Cardiac fibroblast (primary cell): ENCODE measurements around the gene FGF22.

Experiments used
- DNase-seq, 2 donors: peaks; one replicate each; pipeline versions ENCODE4 v3.0.0 to v3.0.0-alpha.2; 2010; ENCODE audit warnings: low read depth in 2 of 2
- H3K4me3 ChIP-seq, 2 donors: replicated peaks in 1 of 2; 1 replicate in 1 of 2; 2 replicates in 1 of 2; pipeline ENCODE4 v1.5.1; 2011; ENCODE audit warnings: low read depth in 2 of 2, low read length in 2 of 2, mild to moderate bottlenecking in 2 of 2, moderate library complexity in 1 of 2
- TF ChIP-seq, protein P1 (sequence below): IDR thresholded peaks from one replicate; pipeline ENCODE4 v1.5.1; 2011; ENCODE audit warnings: low read depth, mild to moderate bottlenecking, low read length, inconsistent platforms

The FGF22 gene

GRCh38 chr19:608155-609003 lies 31.3 kb upstream of the FGF22 start:
- no peak overlapping the region for H3K4me3 ChIP-seq
- DNase-seq: no peak
- TF ChIP-seq, protein P1, sequence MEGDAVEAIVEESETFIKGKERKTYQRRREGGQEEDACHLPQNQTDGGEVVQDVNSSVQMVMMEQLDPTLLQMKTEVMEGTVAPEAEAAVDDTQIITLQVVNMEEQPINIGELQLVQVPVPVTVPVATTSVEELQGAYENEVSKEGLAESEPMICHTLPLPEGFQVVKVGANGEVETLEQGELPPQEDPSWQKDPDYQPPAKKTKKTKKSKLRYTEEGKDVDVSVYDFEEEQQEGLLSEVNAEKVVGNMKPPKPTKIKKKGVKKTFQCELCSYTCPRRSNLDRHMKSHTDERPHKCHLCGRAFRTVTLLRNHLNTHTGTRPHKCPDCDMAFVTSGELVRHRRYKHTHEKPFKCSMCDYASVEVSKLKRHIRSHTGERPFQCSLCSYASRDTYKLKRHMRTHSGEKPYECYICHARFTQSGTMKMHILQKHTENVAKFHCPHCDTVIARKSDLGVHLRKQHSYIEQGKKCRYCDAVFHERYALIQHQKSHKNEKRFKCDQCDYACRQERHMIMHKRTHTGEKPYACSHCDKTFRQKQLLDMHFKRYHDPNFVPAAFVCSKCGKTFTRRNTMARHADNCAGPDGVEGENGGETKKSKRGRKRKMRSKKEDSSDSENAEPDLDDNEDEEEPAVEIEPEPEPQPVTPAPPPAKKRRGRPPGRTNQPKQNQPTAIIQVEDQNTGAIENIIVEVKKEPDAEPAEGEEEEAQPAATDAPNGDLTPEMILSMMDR: no peak

DNA sequence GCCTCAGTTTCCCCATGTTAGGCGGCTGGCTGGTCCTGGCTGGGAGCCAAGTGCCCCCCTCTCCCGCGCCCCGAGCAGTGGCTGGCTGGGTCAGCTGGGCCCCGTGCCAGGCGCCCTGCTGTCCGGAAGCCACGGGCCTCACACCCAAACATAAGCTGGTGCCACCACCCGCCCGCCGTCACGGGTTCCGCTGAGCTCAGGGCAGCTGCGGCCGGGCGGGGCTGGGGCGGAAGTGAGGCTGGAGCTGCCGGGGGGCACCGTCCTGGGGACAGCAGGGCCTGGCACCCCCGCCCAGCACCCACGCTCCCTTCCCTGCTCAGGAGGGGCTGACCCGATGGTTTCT lies 30.7 kb upstream of the FGF22 start:
- no peak for DNase-seq
- TF ChIP-seq, protein P1: no peak
- no peak overlapping the region for H3K4me3 ChIP-seq

DNA sequence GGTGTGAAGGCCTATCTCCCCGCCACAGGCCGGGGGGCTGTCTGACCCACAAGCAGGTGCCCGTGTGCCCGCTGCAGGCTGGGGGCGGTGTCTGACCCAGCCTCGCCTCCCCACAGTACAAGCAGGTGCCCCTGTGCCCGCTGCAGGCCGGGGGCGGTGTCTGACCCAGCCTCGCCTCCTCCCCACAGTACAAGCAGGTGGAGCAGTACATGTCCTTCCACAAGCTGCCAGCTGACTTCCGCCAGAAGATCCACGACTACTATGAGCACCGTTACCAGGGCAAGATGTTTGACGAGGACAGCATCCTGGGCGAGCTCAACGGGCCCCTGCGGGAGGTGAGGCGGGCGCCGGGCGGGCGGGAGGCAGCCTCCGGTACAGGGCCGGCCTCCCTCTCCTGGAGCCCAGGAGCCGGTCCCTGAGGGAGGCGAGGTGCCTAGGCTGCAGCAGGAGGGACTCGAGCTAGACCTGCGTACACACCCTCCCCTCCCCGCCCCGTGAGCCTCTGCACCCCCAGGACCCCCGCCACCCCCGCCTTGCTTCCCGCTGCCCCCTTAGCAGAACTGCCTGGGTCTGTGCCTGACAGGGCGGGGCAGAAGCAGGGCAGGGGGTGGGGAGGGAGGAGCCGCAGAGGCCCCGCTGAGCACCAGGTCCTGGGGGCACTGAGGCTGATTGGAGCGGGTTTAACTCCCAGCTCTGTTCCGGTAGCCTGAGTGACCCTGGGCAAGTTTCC lies 29.4 kb upstream of the FGF22 start:
- H3K4me3 ChIP-seq: no peak overlapping the region
- no peak for DNase-seq
- TF ChIP-seq, protein P1: no peak

DNA sequence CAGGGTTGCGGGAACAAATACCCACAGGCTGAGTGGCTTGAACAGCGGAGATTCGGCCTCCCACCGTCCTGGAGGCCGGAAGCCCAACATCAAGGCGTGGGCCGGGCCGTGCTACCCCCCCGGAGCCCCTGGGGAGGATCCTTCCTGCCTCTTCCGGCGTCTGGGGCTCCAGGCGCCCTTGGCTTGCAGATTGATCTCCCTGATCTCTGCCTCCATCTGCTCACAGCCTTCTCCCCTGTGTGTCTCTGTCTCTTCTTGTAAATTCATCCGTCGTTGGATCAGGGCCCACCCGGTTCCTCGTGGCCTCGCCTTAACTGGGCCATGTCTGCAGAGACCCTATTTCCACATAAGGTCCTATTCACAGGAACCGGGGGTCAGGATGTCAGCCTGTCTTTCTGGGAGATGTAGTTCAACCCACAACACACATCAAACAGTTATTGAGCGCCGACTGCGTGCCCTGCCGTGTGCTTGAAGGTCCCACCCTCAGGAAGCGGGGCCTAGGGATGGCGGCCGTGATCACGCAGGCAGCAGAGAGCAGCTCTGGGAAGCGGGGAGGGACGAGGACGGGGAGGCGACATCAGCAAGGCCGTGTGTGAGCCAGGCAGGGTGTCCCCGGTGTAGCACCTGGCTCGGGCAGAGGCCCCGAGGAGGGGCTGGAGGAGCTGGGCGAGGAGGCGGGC lies 28.7 kb upstream of the FGF22 start:
- H3K4me3 ChIP-seq: no peak overlapping the region
- TF ChIP-seq, protein P1: no peak
- peak; percentile 77 to 83 for DNase-seq

- TF ChIP-seq, protein P1: no peak
- H3K4me3 ChIP-seq: no peak overlapping the region
- peak; percentile 74 to 96 for DNase-seq
Observed at GRCh38 chr19:611481-611868, 28.2 kb upstream of the FGF22 start.

- H3K4me3 ChIP-seq: no peak overlapping the region
- DNase-seq: no peak
- TF ChIP-seq, protein P1: no peak
Observed at GRCh38 chr19:612941-613340, 26.7 kb upstream of the FGF22 start.
